GM19025 (cell line): ENCODE results near the gene GABBR1.
"Not testable (repeated sequence)": the region's sequence is repeated elsewhere in the genome, so short reads cannot be mapped to it uniquely, and the experiment has no call there.

Experiments
- ATAC-seq: cut with Tn5 transposase; IDR thresholded peaks from one replicate; pipeline ENCODE4 v1.9.1; 2021; ENCODE audit warnings: mild to moderate bottlenecking, low read depth, moderate library complexity; ENCODE audit not compliant: unreplicated experiment

Gene GABBR1

GRCh38 chr6:29632789-29633533 lies at the start of gene GABBR1:
TSS of gene GABBR1 (minus strand) at chr6:29633183. CDS start at chr6:29632385, 798 bp downstream.
- peak; percentile 82 for ATAC-seq

GRCh38 chr6:29681811-29682210 lies 48.8 kb upstream of the GABBR1 start:
- ATAC-seq: no peak

GRCh38 chr6:29680904-29681303 lies 47.9 kb upstream of the GABBR1 start, which contains the start of gene ZFP57:
TSS of gene ZFP57 (minus strand) at chr6:29681152. CDS start at chr6:29677003, 4,149 bp downstream.
- no peak for ATAC-seq

DNA sequence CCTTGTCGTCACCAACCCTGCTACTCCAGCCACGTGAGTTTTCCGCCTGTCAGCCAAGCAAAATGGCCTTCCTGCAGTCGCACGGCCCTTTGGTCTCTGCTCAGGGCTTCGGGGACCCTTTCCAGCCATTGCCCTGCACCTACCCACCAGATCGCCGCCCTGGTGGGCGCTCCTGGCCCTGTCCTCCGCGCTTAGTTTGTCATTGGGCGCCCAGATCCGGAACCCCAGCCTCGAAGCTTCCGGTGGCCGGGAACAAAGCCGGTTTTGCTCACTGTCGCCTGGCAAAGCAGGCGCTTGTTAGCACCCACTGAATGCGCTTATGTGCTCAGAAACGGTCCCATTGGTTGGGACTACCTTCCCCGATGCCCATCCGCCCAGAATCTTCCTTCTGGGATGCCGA lies 47.4 kb upstream of the GABBR1 start:
- ATAC-seq: no peak

- ATAC-seq: no peak
These were observed 47.0 kb upstream of the GABBR1 start for GRCh38 chr6:29679962-29680361.

DNA sequence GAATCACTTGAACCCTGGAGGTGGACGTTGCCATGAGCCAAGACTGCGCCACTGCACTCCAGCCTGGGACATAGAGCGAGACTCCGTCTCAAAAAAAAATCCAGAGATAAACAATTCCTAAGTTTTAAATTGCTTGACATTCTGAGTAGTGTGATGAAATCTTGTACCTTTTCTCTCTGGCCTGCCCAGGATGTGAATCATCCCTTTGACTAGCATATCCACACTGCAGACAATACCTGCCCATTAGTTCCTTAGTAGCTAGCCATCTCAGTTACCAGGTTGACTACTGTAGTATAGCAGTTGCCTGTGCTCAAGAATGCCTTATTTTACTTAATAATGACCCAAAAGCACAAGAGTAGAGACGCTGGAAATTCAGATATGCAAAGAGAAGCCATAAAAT lies 45.1 kb upstream of the GABBR1 start:
- no peak for ATAC-seq

DNA sequence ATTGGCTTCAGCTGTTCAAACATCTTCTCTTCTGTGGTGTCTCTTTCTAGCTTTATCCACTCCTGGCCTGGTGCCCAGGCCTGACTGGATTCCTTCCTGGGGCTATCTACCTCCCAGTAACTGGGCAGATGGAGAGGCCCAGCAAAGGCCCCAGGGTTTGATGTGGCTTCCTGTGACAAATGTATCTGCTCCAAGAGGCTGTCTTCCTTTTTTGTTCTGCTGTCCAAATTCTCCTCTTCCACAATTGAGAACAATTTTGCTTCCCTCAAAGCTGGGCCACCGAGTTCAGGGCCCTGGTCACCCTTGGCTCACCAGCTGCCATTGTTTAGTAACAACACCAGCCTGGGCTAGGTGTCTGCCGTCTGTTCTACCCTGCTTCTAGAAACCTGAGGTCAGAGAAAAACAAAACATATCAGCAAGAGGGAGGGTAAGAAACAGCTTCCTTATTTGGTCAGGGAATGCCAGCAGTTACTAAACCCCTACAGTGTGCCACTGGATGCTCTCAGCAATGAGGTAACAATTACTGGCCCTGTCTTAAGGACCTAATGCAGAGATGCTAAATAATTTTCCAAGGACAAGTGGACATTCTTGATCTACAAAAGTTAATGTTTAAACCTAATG lies 44.1 kb upstream of the GABBR1 start:
- ATAC-seq: no peak

DNA sequence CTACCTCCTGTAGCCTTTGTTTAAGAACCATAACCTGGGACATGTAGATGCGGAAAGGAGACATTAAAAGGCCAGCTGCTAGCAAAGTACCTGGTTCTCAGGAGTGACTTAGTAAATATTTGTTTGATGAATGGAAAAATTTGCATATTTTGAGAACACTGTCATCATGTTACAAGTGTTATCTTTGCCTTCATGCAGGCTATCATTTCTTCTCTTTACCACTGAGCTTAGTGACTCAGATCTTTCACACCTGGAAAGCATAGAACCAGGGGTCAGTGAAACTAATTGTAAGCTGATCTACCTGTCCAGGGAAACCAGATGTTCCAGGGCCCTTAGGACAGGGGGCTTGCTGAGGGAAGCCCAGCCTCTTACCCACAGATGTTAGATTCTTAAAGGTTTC lies 42.6 kb upstream of the GABBR1 start:
- no peak for ATAC-seq

- no peak for ATAC-seq
These were observed 41.0 kb upstream of the GABBR1 start for GRCh38 chr6:29674008-29674407.

DNA sequence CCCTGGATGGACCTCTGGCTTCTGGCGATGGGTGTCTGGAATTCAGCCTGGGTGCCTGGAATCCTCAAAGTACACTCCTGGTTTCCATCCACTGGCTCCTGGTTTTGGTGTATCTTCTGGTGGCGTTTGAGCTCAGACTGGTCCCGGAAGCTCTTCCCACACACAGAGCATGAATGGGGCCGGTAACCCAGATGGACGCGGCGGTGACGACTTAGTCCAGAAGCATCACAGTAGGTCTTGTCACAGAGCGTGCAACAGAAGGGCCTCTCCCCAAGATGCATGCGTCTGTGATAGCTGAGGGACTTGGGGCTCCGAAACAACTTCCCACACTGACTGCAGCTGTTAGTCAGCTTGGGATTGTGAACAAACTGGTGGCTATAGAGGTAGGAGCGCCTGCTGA lies 40.2 kb upstream of the GABBR1 start:
- no peak for ATAC-seq

- ATAC-seq: not testable (repeated sequence)
These were observed 39.1 kb upstream of the GABBR1 start for GRCh38 chr6:29672116-29672515.

DNA sequence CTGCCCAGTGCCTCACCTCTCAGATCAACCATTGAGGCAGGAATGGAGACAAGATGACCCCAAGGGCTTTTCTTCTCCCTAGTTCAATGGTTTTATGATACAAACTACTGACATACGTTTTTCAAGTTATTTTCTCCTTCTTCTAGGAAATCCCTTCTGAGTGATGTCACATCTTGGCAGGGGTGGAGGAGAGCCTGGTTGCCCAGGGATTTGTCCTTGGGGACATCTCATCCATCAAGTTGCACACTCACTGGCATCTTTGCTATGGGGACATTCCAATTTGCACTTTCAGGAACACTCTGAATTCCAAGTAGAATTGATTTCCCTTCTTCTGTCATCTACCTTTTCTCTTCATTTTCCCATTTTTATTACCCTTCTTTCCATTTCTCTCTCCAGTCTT lies 38.0 kb upstream of the GABBR1 start:
- ATAC-seq: no peak

DNA sequence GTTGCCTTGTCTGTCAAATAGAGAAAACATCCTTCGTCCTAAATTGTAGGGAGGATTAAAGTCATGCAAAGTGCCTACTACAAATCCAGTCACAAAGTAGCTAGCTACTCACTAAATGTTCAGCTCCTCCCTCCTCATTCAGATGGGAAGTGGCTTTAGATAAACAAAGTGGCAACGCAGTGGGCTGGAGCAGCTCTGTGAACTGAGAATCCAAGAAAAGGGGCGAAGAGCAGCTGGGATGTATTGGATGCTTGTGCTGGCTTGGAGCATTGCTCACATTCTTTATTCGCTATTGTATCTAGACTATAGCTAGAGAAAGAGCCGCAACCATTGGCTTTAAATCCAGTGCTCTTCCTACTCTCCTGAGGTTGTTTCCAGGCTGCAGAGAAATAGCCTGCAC lies 34.2 kb upstream of the GABBR1 start:
- ATAC-seq: no peak

GRCh38 chr6:29666826-29667130 lies 33.8 kb upstream of the GABBR1 start:
- no peak for ATAC-seq

DNA sequence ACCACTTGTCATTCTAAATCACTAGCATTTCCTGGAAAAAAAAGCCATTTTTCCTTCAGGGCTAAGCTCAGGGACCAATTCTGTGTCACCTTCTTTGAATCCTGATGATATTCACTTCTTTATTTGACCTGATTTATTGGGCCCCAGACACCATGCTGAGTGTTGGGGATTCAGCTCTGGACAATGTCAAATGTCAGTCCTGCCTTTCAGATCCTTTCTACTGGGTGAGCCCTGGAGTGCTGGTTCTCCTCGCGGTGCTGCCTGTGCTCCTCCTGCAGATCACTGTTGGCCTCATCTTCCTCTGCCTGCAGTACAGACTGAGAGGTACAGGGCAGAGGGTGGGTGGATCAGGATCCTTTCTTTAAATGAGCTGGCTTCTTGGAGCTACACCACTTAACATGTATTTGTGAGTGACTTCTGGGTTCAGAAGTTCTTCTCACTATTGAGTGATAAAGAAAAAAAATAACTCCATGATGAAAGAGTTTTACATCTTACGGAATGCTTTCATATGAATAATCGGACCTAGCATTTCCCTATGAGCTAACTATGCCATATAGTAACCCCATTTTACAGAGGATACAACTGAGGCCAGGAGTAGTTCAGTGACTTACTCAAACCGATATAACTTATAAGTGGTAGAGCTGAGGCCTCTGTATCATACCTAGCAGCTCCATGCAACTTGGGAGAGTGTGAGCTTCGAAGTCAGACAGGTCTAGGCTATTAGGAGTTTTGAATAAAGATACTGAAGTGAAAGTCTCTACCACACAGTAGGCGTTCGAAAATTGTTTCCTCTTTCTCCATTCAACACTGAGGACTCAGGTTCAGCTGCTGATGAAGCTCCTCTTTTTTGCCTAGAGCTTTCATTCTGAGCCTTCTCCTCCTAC lies 33.2 kb upstream of the GABBR1 start:
- ATAC-seq: no peak

- no peak for ATAC-seq
These were observed 30.5 kb upstream of the GABBR1 start for GRCh38 chr6:29663300-29664042.

GRCh38 chr6:29661502-29662141 lies 28.6 kb upstream of the GABBR1 start:
- not testable (repeated sequence) for ATAC-seq

DNA sequence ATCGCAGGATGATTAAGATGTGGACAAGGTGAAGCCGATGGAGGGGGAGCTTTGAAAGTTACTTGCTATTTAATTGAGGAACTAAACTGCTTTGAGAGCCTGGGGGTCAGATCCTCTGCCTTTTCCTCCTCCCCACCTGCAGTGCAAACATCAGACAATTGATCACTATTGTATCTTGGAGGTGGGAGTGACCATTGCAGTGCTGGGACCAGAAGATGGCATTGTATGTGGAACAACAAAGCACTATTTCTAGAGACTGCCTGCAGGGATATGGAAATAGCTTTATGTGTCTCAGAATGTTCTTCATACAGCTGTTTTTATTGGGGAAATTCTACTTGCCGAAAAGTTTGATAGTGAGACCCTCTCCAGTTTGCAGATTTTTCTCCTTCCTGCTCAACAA lies 28.1 kb upstream of the GABBR1 start:
- no peak for ATAC-seq

- no peak for ATAC-seq
These were observed 23.8 kb upstream of the GABBR1 start, which contains the start of gene MOG for GRCh38 chr6:29656798-29657197. TSS of gene MOG (plus strand) at chr6:29657092. CDS start at chr6:29657210, 118 bp downstream.

DNA sequence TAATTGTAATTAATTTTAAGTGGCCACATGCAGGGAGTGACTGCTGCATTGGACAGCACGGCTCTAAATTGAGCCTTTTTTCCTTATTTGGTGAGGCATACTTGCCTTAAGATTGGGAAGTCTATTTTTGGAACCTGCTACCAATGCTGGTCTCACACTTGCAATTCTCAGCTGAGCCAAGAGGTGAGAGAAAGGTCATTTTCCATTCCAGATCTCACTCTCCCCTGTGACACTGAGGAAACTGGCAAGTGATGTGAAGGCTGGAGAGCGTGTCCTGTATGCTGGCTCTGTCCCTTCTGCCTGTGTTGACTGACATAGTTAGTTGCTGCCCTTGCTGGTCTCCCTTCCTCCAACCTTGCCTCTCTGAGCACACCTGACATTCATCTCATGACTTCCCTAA lies 23.2 kb upstream of the GABBR1 start:
- no peak for ATAC-seq
